Measurements from ENCODE around the gene CRTC1.

- no peak for TF ChIP-seq CTCF (IDR thresholded peaks at IDR 0.05)
- TF ChIP-seq ATF3 (CRISPR knock-in tag; conservative IDR thresholded peaks at IDR 0.05): no peak
- TF ChIP-seq SP1 (CRISPR knock-in tag; conservative IDR thresholded peaks at IDR 0.05): no peak
- TF ChIP-seq, protein P1, sequence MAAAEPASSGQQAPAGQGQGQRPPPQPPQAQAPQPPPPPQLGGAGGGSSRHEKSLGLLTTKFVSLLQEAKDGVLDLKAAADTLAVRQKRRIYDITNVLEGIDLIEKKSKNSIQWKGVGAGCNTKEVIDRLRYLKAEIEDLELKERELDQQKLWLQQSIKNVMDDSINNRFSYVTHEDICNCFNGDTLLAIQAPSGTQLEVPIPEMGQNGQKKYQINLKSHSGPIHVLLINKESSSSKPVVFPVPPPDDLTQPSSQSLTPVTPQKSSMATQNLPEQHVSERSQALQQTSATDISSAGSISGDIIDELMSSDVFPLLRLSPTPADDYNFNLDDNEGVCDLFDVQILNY (CRISPR knock-in tag; IDR thresholded peaks at IDR 0.05): no peak
Measured at GRCh38 chr19:18650468-18651041, 32.9 kb upstream of the CRTC1 start.
